HG03575 (cell line): ENCODE measurements around the gene PTGER1.
"Not testable (repeated sequence)": the region's sequence is repeated elsewhere in the genome, so short reads cannot be mapped to it uniquely, and the experiment has no call there.

Experiments used
- ATAC-seq: cut with Tn5 transposase; IDR thresholded peaks from one replicate; pipeline ENCODE4 v1.9.1; 2021; ENCODE audit not compliant: unreplicated experiment, insufficient number of reproducible peaks, low FRiP score; ENCODE audit errors: extremely low read depth

Gene PTGER1

DNA sequence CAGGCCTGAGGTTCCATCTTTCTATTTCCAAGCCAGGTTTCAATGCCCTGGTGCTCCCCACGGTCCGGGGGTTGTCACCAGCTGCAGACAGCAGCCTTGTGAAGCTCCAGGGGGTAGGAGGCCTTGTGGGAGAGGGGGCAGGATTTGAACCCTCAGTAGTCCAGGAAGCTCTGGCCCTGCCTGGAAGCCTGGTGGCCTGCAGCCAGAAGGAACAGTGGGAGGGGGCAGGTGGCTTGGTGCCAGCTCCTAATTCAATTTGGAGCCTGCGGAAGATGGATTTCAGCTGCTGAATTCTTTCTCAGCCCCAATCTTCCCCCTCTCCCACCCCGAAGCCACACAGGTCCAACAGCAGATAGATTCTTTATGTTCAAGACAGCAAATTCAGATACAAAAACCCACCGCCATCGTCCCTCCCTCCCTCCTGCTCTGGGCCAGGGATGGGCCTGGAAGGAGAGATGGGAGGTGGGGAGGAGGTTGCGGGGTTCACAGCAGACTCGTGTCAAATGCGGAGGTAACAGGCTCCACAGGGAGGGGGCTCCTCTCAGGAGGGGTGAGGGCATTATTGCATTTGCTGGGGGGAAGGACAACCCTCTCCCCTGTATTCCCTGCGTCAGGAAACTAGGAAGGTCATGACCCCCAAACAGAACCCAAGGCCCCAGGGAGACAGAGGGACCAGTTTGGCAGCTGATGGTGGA is 2.4 kb upstream of the PTGER1 start:
- ATAC-seq = no peak

DNA sequence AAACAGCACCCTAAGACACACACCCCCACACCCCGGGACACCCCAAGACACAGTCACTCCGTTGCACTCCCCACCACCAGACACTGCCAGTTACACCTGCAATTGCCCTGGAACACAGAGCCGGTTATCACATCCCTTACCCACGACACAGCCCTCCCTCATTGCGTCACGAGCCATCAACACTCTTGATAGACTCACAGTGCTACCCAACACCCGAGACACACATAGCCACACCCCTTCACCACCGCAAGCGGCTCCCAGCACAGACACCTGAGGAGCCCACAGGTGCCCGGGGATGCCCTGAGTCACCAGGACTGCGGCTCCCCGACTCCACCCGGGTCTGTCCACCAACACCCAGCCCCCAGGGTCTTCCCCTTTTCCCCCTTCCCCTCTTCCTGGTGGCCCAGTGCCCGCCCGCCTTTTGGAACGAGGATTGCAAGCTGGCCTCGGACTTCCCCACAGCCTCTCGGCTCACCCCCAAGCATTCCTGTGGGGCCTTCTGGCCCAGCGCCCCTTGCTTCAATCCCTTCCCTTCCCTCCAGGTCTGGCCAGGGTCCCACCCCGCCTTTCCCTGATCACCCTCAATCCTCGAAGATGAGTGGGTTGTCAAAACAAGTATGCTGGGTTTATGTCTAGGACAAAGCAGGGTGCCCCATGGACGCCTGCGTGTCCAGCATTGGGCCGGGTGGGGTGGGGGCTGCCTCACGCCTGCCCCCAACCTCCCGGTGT is 1.7 kb upstream of the PTGER1 start:
- ATAC-seq = no peak

DNA sequence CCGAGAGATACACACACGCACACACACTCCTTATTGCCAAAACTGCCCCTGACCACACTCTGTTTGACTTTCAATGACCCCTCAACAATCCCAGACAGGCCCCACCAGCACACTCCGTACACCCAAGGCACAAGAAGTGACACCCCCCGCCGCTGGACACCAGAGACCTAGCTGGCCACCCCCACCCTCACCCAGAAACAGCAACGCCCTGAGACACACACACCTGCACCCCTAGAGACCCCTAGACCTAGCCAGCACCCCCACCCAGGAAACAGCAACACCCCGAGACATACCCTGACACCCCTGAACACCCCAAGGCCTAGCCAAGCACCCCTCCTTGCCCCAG is 1.1 kb upstream of the PTGER1 start:
- no peak for ATAC-seq

DNA sequence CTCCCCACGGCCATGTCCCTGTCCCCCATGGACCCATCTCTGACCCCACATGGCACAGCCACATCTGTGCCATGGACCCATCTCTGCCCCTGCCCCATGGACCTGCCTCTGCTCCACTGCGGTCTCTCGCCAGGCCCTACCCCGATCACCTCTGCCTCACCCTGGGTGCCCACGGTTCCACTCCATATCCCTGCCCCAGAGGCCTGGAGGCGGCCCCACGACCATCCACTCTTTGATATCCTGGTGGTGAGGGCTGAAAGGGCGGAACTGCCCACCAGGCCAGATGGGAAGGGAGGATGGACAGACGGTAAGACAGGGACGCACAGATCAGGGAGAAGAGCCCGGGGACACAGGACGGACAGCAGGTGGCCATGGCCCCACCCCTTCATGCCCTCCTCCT is 327 bp downstream of the PTGER1 start:
- no peak for ATAC-seq

DNA sequence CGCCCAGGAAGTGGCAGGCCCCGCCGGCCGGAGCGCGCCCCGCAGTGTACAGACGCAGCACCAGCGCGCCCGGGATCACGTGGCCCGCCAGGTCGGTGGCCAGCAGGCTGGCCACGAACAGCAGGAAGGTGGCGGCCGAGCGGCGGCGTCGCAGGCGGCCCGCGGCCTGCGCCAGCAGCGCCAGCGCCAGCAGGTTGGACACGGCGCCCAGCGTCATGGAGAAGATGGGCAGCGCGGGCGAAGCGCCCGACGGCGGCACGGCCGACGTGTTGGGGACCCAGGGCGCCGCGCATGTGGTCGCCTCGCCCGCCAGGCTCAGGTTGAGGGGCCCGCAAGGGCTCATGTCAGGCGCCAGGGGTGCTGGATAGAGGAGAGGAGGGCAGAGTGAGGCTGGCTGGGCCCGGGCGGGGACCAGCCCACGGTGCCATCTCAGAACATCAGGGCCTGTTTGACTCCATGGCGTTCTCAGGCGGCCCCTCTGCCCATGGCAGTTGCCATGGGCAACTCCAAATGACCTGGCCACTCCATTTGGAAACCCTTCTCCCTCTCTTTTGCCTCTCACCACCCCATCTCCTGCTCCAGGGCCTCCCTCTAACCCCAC is 1.1 kb downstream of the PTGER1 start:
- ATAC-seq = no peak

DNA sequence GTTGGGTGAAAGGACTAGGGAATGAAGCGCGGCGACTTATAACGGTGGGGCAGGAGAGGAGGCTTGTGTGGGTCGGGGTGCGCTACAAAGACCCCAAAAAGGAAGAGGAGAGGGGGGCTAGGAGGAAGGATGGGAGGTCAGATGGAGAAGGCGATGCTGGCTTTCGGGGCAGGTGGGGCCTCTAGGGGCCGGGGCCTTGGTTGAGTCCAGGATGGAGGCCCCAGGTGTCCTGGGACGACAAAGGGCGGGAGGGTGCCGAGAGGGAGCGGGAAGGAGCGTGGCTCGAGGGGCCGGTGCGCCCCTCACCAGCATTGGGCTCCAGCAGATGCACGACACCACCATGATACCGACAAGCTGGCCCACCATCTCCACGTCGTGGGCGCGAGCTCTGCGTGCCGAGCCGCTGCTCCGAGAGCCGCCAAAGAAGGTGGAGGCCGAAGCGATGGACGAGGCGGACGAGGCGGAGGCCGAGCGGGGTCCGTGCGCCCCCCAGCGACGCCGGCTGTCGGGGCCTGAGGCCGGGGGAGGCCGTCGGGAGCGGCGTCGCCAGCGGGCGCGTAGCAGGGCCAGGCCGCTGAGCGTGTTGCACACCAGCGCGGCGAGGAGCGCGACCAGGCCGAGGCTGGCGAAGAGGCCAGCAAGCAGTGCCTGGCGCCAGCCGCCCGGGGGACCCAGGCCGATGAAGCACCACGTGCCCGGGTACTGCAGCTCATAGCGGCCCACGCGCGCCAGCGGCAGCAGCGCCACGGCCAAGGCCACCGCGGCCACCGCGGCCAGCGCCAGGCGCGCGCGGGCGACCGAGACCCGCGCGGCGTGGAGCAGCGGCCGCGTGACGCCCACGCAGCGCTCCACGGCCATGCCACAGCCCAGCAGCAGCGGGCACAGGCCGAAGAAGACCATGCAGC is 1.8 kb downstream of the PTGER1 start:
- ATAC-seq = no peak

DNA sequence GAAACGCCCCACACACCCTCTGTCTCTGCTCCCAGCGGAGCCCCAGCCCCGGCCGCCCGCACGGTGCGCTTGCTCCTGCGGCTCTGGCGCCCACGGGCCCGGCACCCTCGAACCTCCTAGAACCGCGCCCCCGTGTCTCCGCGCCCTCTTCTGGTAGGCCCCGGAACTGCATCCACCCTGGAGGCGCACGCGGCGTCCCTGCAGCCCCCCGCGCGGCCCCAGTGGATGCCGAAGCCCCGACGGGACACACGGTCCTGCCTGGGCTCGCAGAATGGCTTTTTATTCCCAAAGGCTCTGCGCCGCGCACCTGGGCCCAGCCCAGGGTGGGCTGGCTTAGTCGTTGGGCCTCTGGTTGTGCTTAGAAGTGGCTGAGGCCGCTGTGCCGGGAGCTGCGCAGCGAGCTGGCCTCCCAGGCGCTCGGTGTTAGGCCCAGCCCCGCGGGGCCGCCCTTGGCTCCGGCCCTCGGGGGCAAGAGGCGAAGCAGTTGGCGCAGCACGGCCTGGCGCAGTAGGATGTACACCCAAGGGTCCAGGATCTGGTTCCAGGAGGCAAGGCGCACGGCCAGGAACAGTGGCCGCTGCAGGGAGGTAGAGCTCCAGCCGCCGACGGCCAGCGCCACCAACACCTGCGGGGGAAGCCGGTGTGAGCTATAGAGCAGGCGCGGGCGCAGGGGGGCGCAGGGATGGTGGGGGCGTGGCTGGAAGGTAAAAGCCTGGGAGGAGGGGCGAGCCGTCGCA is 2.8 kb downstream of the PTGER1 start:
- ATAC-seq = no peak

DNA sequence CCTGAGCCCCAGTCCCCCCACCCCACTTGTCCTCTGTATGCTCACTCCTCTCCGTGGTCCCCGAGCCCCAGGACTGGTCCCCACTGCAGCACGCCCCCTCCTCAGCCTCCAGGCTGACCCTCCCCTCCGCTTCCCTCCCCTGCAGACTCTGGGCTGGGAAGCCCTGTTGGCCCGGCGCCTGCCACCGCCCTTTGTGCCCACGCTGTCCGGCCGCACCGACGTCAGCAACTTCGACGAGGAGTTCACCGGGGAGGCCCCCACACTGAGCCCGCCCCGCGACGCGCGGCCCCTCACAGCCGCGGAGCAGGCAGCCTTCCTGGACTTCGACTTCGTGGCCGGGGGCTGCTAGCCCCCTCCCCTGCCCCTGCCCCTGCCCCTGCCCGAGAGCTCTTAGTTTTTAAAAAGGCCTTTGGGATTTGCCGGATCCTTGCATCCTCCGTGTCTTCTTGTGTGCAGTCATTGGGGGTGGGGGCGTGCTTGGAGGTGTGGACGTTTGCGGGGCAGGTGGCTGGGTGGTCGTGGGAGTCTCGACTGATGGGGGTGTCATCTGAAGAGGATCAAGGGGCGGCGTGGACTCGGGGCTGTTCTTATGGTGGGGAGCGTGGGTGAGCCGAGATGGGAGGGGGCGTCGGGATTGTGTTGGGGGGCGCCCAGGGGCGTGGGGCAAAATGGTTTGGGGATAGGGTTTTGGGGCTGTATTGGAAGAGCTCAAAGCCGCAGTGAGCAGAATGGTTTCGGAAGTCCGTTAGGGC is 3.5 kb downstream of the PTGER1 start:
- no peak for ATAC-seq

DNA sequence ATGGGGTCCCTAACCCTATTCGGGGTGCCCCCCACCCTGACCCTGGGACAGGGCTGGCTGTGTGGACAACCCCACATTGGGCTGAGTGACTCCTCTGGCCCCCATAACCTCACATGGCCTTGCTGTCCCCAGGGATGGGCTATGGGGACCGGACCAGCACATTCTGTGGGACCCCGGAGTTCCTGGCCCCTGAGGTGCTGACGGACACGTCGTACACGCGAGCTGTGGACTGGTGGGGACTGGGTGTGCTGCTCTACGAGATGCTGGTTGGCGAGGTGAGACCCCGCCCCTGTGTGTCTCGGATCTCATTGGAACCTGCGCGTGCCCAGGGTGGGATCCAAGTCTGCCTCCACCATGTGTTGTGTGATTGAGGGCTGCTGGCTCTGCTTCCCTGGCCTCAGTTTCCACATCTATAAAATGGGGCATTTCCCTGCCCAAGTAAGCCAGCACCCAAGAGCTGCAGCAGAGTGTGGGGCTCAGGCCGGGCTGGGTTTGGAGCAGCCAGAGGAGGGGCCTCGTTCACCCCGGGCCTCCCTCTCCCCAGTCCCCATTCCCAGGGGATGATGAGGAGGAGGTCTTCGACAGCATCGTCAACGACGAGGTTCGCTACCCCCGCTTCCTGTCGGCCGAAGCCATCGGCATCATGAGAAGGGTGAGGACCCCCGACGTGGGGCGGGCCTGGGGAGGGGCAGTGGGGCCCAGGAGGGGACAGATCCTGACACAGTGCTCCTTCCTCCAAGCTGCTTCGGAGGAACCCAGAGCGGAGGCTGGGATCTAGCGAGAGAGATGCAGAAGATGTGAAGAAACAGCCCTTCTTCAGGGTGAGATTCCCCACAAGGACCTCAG is 4.9 kb downstream of the PTGER1 start:
- no peak for ATAC-seq

DNA sequence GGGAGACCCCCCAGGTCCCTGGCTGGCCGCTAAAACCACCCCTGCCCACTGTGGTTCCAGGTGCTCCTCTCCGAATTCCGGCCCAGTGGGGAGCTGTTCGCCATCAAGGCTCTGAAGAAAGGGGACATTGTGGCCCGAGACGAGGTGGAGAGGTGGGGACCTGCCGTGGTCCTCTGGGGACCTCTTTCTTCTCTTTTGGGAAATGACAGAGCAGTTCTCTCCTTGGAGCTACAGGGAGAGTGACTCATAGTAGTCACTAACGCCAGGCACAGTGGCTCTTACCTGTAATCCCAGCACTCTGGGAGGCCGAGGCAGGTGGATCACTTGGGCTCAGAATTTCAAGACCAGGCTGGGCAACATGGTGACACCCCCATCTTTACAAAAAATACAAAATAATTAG is 7.3 kb downstream of the PTGER1 start:
- ATAC-seq = no peak

DNA sequence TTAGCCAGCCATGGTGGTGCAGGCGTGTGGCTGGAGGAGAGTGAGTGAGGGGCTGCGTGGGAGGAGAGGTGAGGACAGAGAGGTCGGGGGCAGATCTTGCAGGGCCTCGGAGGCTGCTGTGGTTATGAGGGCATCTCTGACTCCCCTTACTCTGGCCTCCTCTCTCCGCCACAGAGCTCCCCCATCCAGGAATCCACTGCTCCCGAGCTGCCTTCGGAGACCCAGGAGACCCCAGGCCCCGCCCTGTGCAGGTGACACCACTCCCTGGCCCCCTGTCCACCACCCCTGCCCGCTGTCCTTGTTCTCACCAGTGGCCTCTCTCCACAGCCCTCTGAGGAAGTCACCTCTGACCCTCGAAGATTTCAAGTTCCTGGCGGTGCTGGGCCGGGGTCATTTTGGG is 7.8 kb downstream of the PTGER1 start:
- ATAC-seq = no peak

DNA sequence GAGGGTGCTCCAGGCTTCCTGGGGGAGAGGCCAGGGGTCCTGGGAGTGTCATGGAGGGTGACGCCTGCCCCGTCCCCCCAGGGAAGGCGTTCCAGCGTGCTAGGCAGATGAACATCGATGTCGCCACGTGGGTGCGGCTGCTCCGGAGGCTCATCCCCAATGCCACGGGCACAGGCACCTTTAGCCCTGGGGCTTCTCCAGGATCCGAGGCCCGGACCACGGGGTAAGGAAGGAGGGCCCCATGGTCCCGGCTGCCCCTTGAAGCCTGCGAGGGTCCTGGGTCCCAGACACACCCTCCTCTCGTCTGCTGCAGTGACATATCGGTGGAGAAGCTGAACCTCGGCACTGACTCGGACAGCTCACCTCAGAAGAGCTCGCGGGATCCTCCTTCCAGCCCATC is 11.4 kb downstream of the PTGER1 start:
- no peak for ATAC-seq

DNA sequence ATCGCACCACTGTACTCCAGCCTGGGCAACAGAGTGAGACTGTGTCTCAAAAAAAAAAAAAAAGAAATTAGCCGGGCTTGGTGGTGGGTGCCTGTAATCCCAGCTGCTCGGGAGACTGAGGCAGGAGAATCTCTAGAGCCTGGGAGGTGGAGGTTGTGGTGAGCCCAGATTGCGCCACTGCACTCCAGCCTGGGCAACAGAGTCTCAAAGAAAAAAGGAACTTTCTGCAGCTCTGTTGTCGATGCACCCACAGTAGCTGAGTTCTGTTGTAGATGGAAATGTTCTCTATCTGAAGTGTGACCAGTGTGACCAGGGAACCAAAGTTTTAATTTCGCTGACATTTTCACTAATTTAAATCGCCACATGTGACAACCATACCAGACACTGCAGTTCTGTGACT is 12.8 kb downstream of the PTGER1 start:
- ATAC-seq = not testable (repeated sequence)

DNA sequence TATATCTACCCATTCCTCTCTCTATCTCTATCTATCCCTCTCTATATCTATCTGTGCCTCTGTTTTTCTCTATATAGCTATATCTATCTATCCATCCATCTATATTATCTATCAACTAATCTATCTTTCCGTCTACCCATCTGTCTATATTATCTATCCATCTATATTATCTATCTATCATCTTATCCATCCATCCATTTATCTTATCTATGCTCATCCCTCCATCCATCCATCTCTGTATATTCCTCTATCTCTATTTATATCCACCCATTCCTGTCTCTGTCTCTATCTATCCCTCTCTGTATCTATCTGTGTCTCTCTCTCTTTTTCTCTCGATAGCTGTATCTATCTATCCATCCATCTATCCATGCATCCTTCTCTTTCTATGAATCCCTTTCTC is 14.2 kb downstream of the PTGER1 start:
- no peak for ATAC-seq

DNA sequence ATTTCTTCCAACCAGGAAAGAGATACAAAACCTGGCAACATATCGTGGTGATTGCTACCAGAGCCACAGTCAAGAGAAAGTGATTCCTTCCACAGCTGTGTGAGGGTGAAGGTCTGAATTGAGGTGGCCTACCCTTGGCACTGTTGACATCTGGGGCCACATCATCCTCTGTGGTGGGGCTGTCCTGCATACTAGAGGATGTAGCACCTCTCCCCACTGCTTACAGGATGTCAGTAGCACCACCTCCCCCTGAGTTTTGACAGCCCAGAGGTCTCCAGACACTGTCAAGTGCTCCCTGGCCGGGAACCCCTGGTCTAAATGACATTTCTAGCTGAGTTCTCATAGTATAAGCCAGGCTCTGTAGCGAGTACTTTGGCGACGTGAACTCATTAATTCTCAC is 15.5 kb downstream of the PTGER1 start:
- ATAC-seq = no peak

DNA sequence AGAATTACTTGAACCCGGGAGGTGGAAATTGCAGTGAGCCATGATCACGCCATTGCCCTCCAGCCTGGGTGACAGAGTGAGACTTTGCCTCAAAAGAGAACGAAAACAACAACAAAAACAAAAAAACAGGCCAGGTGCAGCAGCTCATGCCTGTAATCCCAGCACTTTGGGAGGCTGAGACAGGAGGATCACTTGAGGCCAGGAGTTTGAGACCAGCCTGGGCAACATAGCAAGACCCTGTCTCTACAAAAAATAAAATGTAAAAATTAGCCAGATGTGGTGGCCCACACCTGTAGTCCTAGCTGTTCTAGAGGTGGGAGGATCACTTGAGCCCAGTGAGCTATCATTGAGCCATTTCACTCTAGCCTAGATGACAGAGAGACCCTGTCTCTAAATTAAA is 22.9 kb downstream of the PTGER1 start:
- not testable (repeated sequence) for ATAC-seq

DNA sequence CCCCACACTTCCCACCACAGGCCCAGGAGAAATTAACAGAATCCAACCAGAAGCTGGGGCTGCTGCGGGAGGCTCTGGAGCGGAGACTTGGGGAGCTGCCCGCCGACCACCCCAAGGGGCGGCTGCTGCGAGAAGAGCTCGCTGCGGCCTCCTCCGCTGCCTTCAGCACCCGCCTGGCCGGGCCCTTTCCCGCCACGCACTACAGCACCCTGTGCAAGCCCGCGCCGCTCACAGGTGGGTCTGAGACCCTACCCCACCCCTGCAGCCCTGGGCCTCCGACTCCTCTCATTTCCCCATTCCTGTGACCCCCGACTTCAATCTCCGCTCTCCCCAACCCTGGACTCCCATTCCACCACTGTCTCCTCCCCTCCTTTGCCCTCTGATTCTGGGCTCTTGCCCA is 24.3 kb downstream of the PTGER1 start:
- ATAC-seq = no peak
